ENCODE data around the gene OPCML.

The OPCML gene

DNA sequence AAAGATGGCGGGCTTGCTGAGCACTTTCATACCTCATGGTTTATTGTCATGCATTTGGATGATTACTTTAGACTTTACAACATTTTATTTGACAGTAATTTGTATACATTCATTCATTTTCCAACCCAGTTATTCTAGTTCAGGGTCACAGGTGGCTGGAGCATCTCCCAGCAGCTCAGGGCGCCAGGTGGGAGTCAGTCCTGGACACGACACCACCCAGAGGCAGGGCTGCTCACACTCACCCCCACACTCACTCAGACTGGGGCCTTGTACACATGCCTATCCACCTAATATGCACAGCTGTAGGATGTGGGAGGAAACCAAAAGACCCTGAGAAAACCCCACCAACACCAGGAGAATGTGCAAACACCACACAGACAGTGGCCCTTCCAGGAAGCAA, 123.9 kb downstream of the OPCML start:
- DNase-seq, result no peak

DNA sequence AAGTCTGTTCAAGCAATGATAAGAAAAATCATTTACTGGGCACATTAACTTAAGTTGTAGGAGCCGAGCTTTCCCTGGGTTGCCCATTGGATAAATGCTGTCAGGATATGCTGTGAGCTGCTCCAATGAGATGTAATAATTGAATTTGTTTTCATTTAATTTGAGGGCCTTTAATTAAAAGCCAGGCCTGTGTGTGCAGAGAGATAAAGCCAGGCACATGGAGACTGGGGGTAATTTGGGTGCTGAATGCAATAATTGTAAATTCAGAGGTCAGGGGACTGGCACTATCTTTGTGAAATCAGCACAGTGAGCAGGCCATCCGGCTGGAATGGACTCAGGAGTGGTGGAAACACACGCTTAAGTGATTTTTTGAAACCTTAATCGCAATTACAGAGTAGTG, 125.8 kb downstream of the OPCML start:
- DNase-seq, result no peak

DNA sequence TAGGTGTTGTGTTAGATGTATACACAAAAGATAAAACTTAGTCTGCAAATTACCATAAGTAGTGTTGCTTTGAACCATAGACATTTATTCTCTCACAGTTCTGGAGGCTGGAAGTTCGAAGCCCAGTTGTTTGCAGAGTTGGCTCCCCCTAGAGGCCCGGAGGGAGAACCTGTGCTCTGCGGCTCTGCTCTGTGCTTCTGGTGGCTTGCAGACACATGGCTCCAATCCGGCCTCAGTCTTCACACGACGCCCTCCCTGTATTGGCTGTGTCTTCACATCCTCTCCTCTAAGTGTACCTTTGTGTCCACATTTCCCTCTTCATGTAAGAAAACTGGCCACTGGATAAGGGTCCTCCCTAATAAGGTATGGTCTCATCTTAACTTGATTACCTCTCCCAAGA, 128.4 kb downstream of the OPCML start:
- DNase-seq, result no peak

DNA sequence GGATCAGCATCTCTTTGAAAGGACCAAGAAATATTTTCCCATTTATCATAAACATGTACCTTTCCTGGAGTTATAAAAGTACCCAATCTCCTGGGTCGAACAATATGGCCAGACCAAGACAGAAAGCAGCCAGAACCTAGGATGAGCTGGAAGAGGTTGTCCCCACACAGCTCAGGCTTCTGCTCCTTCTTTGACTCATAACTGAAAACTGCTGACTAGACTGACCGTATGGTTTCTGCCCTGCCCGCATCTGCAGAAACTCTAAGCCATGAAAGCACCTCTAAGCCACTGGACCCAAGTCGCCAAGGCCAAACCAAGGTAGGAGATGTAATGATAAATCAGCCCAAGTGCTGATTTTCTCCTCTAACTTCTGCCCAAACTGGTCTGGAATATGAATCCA, 129.8 kb downstream of the OPCML start:
- no peak for DNase-seq

DNA sequence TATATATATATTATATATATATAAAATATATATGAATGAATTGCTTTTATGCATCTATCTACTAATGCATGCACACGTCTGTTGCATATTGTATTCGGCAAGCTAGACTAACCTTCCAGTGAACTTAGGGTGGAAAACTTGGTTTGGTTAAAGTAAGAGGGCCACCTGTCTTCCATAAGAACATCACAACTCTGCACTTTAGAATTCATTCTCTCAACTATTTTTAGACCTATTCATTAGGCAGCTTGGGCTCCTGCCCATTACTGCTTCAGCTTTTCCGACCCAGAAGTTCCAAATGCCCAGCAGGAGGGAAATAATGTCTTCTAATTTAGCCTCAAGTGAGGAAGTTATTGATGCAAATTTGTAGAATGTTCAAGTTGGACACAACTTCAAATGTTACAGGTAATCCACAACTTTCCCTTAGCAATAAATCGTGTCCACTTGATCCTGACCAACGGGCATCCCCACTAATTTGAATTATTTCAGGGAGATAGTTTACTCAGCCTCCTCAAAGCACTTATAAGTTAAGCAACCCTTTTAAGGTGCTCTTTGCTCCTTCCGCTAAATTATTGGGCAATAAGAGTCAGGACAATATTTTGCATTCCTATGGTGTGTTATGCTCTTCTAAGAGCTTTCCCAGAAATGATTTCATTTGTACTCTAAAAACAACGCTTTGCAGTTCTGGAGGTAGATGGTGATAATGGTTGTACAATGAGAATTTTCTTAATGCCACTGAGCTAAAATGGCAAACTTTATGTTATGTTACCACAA, 132.3 kb downstream of the OPCML start:
- no peak for DNase-seq

DNA sequence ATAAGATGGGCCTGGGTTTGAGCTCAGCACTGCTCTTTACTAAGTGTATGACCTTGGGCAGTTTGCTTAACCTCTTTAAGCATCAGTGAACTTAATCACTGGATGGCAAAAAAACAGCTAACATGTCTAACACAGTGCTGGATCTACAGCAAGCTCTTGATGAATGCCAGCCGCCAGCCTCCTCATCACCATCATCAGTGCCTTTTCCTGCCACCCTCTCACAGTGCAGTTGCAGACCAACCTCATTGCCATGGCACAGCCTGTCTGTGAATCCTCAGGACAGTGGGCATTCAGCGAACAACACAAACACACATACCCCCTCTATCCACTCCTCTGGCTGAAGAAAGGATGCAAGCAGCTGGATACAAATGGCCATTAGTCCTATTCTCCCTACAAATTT, 133.0 kb downstream of the OPCML start:
- DNase-seq, result no peak

DNA sequence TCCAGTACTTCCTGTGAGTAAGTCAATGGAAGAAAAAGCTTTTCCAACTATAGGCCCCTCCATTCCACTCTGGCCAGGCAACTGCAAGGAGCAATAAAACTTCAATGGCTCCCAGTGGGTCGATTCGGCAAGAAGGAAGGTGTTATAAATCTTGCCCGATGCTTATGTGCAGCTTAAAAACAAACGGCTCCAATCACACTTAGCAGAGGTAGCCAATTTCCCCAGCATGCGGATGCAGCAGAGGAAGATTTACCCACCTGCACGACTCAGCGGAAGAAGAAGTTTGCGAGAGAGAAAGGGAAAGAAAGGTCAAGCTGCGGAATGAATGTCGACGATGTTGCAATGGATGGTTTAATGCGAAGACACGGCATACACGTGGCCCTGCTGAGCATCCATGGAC, 141.5 kb downstream of the OPCML start:
- no peak for DNase-seq

DNA sequence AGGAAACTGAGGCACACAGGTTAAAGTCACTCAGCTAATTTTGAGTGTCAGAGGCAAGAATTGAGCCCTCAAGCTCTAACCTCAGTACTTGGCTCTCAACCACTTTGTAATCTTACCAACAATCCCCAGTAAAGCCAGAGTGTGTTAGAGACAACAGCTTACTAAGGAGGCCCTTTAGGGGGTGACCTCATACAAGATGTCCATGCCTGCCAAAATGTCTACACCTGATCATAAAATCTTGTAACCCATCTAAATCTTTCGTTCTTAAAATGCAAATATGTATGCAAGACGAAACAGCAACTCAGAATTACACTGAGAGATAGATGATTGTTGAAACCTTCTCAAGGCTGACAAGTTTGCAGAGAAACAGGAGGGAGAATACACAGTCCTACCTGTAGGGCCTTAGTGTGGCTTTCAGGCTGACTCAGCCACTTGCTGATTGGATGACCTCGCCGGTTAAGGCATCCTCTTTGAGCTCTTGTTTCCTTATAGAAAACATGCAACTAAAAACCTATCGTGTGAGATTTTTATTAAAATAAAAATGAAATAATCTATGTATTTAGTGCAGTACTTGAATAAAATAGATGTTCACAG, 143.2 kb downstream of the OPCML start:
- no peak for DNase-seq

DNA sequence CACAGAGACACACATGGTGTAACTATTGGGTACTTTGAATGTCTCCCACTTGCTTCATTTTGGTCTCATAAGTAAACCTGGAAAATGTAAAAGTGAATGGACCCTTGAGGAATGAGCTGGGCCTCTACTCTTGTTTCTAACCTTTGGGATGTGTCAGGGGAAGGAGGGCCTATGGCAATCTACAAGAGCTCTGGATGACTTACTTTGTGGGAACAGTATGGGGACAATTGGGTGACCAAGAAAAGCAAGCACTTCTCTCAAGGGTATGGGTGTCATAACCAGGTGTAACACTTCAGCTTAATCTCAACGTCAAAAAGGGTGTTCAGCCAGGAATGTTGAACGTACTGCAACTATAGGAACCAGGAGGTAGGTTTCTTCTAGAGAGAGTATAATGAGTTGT, 144.0 kb downstream of the OPCML start:
- DNase-seq, result no peak

DNA sequence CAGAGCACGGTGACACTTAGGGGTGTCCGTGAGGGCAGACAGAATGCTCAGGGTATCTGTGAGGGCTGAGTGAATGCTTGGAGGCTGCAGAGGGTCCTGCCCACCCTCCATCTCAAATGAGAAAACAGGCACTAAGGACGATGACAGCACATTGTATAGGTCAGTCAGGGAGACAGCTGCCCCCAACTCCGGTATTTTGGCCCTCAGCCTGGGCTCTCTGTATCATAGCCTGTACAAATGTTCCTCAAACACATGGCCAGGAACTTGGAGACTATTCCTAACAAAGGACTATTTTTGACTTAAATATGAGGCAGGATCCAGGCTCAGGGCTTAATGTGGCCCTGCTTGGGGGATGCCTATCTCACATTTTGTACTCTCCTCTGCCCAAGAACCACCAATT, 145.4 kb downstream of the OPCML start:
- no peak for DNase-seq

DNA sequence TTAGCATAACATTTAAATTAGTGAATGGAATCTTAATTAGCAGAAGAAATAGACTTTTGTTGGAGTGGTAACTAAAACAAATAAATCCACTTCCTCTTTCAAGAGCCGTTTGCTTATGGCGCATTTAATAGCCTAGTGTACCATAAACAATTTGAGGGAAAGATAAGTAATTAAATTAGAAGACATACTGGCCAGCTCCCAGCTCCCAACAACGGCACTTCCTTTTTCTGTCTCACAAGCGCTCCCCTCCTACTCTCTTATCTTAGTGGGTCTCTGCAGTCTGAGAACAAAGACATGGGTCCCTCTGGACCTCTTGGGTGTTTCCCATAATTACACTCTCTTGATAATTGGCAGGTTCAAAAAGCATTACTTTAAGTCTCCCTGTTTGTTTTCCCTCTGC, 146.0 kb downstream of the OPCML start:
- DNase-seq, result no peak

DNA sequence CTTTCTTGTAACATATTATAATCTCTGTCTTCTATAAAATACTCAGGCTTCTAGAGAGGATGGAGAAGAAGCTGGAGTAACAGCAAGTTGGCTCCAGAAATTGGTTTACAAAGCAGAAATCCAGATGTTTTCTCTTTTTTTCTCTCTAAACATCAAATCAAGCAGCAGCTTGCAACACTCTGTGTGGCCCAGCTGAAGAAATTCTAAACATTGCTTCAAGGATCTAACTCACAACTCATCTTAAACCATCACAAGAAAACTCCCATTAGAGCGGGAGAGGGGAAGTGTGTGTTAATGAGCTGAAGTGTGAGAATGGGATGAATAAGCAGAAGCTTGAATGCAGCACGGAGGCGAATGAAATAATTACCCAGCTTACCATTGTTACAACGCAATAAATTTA, 146.5 kb downstream of the OPCML start:
- no peak for DNase-seq

DNA sequence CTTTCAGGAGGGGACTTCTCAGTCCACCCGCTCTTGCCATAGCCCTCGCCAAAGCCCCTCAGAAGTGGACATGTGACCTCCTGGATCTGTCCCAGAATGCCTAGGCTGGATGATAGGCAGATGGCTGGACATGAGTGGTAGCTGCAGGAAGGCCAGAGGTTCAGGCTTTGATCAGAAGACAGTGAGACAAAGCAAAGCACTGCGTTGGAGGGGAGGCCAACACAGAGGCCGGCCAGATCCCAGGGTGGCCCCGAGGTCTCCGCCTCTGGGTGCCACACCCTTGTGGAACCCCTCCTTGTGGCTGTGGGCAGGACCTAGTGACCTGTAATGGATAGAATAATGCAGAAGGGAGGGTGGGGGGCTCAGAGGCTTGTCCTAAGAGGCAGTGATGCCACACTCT, 147.6 kb downstream of the OPCML start:
- no peak for DNase-seq

DNA sequence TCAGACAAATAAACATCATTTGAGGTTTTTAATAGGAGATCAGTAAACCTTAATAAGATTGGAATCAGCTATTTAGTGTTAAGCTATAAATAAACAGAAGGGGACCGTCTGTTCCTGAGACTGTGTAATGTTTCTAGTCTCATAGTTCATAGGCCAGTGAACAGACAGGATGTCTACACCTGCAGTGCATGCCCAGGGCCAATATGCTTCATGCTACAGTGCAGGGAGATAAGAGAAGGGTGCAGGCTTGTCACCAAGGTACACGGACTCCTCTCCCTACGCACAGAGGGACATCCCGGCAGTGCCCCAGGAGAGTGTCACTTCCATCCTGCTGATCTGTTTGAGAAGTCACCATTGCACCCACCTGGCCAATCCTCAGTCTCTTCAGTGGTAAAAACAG, 148.6 kb downstream of the OPCML start:
- no peak for DNase-seq

DNA sequence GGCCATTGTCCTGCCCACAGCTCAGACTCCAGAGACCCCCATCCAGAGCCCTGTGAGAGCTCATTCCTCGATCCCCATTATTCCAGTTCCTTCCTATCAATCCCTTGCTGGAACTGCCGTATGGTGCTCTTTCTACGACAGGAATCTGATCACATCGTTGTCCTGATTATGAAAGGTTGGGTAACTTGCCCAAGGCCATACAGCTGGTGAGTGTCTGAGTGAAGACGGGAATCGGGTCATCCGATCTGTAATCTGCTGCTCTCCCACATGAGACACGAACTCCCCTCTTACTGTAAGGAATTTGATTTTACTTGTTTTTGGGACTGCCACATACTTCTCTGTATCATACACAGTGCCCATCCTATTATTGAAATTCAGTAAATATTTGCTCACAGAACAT, 149.1 kb downstream of the OPCML start:
- DNase-seq, result no peak

DNA sequence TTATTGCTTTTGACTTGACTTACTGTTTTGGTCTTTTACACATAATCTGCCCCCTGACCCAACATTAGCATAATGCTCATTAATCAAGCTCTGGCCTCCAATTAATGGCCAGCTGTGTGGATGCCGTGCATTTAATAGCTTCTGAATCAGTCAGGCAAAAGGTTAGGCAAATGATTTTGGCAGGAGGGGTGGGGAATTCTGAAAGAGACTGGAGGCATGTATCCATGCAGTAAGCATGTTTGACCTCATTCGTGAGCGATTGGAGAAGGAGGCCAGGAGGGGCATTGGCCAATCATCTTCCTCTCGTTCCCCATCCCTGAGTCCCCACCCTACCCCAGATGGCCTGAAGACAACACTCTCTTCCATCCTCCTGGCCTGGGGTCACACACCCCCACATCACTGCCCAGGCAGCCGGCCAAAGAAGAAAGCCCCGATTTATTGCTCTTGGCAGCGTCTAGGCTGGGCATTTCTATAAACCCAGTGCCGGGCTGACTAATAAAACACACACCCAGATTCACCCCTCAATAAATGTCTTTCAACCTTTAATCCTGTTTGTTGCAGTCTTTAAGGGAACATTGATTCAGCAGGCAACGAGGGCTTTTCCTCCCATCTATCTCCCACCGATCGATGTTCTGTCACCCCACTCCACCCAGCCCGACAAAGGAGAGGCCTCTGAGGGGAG, 150.0 kb downstream of the OPCML start:
- no peak for DNase-seq

DNA sequence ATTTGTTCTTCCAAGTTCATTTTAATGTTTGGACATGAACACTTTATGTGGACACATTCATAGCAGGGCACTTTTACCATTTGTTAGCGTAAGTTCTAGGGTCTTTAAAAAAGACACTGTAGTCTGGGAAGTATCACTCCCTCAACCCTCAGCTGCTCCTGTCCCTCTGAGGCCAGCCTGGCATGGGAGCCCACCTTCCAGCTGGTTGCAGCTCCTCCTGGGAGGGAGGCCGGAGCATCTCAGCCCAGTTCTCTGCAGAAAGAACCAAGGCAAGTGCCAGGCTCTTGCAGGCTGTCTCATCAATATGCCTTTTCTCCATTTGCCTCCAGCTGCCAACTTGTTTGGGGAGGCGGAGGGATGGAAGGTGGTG, 150.6 kb downstream of the OPCML start:
- no peak for DNase-seq

DNA sequence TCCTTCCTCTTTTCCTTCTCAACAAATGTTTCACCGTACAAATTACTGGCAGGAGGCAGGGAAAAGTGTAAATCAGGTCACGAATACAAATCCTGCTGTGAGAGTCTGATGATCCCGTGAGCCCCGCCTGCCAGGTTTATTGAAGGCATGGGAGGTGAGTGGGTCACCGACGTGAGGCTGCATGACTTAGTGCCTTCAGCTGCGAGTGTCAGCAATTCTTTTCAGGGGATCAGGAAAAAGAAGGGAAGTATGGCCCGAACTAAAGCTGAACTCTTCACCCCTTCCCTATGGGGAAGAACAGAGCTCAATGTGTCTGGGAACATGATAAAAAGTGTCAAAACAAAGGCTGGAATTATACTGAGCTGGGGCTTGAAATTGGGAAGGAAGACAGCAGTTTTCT, 166.2 kb downstream of the OPCML start:
- DNase-seq, result no peak

DNA sequence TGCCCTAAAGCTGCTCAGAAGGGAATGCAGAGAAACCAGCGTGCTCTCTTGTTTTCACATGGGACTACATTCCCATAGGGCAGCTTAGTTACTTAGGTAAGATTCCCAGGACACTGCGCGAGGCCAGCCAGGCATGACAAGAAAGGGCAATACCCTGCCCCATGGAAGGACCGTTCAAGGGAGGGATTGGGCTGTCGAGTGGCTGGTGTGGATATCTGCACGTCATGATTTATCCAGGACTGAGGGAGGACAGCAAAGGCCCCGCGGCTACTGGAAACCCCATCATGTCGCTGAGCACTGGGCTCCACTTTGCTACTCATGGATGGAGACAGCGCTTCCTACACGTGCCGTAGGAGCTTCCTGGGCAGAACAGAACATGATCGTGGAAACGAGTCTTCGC, 169.4 kb downstream of the OPCML start:
- no peak for DNase-seq

DNA sequence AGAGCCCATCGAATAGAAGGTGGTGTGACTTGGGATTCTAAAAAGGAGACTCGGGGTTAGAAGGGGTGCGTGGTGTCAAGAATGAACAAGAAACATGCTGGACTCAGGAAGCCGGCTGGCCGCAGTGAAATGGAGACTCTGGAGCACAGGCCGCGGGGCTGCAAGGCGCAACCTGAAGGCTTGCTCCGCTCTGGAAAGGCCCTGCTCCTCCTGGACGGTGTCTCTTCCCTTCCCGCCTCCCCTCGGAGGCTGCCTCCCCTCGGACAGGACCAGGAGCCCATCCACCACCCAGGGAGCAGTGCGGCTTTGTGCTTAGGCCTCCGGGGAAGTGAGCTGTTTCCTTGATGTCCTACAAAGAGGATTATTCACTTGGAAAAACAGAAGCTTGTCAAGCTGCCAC, 170.1 kb downstream of the OPCML start:
- DNase-seq, result no peak

DNA sequence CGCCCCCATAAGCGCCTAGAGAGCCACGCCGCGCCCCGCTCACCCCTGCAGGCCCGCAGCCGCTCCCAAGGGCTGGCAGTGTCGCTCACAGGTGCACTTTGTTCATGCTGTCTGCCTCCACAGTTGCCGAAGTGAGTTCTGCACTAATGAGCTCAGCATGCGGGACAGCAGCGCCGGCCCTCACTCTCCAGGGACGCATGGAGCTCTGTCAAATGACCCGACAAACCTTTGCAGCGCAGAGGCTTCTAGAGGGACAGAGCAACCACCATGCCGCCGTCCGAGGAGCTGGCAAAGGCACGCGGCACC, 170.7 kb downstream of the OPCML start:
- DNase-seq, result no peak

DNA sequence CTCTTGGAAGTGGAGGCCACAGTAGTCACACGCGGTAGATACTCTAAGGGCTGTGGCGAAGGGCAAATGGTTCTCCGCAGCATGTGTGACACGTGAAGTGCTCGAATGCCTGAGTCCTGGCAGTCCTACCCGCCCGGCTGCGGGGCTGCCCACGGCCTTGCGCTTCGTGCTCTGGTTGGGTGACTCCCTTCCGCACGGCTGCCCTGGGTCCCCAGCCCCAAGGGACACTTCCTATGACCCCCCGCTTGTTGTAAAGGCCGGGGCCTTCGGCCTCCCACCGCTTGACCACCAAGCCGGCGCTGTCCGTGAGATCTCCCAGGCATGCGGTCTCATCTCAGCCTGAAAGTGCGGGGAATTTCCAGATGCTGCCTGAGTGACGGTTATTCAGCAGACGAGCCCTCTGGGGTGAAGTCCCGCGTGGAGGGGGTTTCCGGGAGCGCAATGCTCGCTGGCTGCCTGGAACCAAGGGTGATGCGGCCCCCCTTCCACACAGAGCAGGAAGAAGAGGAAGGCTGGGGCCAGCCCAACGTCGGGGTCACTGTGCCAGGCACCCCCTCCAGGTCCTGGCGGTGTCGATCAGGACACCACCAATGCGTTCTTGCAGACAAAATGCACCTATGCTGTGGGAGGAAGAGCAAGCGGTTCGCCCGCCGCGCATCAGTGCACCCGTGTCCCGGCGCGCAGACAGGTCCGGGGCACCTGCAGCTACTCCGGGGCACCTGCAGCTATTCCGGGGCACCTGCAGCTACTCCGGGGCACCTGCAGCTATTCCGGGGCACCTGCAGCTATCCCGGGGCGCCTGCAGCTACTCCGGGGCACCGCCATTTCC, 171.2 kb downstream of the OPCML start:
- no peak for DNase-seq

DNA sequence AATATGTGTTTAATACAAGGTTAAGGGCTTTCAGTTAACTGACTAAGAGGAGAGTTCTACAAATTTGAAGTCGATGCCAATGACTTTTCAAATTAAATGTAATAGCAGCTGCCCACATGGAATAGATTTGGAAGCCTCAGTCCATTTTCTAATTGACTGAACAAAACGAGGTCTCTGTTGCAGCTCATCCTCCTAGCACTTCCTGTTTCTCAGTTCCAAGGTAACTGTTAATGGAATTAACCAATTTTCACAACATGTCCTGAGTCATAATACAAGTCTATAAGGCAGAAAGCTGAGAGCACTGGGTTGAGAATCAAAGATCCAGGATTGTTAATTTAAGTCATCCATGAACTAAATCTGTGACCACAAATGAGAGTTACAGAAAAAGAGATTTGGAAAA, 177.2 kb downstream of the OPCML start:
- DNase-seq, result no peak

DNA sequence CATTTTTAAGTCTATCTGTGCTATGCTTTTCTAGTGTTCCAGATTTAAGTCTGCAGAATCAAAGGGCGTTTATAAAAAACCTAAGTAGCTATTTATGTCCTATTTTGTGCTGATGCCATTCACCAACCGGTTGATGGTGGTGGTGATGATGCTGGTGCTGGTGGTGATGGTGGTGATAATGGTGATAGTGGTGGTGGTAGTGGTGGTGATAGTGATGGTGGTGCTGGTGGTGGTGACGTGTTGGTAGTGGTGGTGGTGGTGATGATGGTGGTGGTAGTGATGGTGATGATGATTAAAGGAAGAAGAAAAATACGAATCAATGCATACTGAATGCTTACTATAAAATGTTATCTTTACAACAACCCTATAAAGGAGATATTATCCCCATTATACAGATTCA, 178.2 kb downstream of the OPCML start:
- DNase-seq, result no peak
